HepG2 (cell line): Measurements from ENCODE around the gene MBLAC1. TPM values are rescaled to one million over a fixed set of nuclear protein-coding genes. Genes with fewer than 3 reads are reported as not detected.

Experiments used
- ATAC-seq: fragments of 200-7000 bp; cut with Tn5 transposase; 3 replicates; pipeline ENCODE4 v1.9.1; 2020; ENCODE audit warnings: mild to moderate bottlenecking, moderate library complexity
- BruUV-seq: library from RNA; stranded (reverse); fragments of 400-500 nt; replicated peaks from 2 replicates; lab custom pipeline; 2021; lab: Mats Ljungman, UMichigan
- CTCF ChIA-PET: fragments of 300-600 bp; formaldehyde crosslinking; extraction: SDS; loops from one replicate; lab custom pipeline; 2021; ENCODE audit warnings: low total read pairs, inconsistent platforms, low intra/inter-chr PET ratio; lab: Yijun Ruan, JAX
- POLR2A ChIA-PET: fragments of 350-600 bp; sonication (Branson Sonifier 250); formaldehyde crosslinking; loops from one replicate; lab custom pipeline; 2020; ENCODE audit warnings: antibody characterized with exemption, inconsistent platforms; lab: Yijun Ruan, JAX
- DNase-seq: peaks from one replicate; pipeline ENCODE4 v3.0.0-alpha.2; 2015; ENCODE audit warnings: low spot score
- FAIRE-seq: peaks from 3 replicates; lab custom pipeline; 2011; peaks lifted over from hg19 to GRCh38; lab: Jason Lieb, UNC
- H2AFZ ChIP-seq: one replicate; pipeline ENCODE4 v1.6.1; 2011; ENCODE audit warnings: low read length, inconsistent platforms
- H3K27ac ChIP-seq: fragments of 300-600 bp; 3 replicates; pipeline ENCODE4 v1.8.0; 2011; ENCODE audit warnings: mixed run types, mild to moderate bottlenecking, mixed read lengths, low read length, inconsistent platforms; ENCODE audit not compliant: insufficient read depth; ENCODE audit errors: extremely low read length
- H3K27me3 ChIP-seq, 2 experiments: fragments of 200-600 bp in 1 of 2; 2 replicates in 1 of 2; 3 replicates in 1 of 2; pipeline versions ENCODE4 v1.6.0 to v1.8.0; 2011; ENCODE audit warnings: low read length in 2 of 2, mild to moderate bottlenecking in 2 of 2, moderate library complexity in 2 of 2, inconsistent platforms in 1 of 2; ENCODE audit not compliant: insufficient read depth in 2 of 2, control insufficient read depth in 1 of 2
- H3K36me3 ChIP-seq, 2 experiments: fragments of 200-600 bp in 1 of 2; replicated peaks in 1 of 2; 2 replicates in 1 of 2; 3 replicates in 1 of 2; pipeline versions ENCODE4 v1.5.1 to v1.8.0; 2011; ENCODE audit warnings: low read length in 2 of 2, inconsistent platforms in 1 of 2; ENCODE audit not compliant: insufficient read depth in 2 of 2, control insufficient read depth in 1 of 2
- H3K4me1 ChIP-seq: 2 replicates; pipeline ENCODE4 v1.5.1; 2012; ENCODE audit warnings: low read length, inconsistent platforms; ENCODE audit not compliant: insufficient read depth
- H3K4me2 ChIP-seq: 2 replicates; pipeline ENCODE4 v1.6.0; 2011; ENCODE audit warnings: low read depth, low read length, inconsistent platforms
- H3K4me3 ChIP-seq, 3 experiments: fragments of 200-600 bp in 1 of 3; sonication (generic), shearing (Covaris generic) in 1 of 3; replicated peaks in 1 of 3; 2 replicates each; pipeline ENCODE4 v1.5.1; 2011 to 2016; ENCODE audit warnings: low read length in 3 of 3, inconsistent platforms in 2 of 3, low read depth in 2 of 3, mild to moderate bottlenecking in 2 of 3, control low read depth in 1 of 3, mixed read lengths in 1 of 3; ENCODE audit not compliant: insufficient read depth in 1 of 3
- H3K79me2 ChIP-seq: one replicate; pipeline ENCODE4 v1.6.1; 2011; ENCODE audit warnings: low read length, inconsistent platforms; ENCODE audit not compliant: insufficient read depth
- H3K9ac ChIP-seq: 2 replicates; pipeline ENCODE4 v1.6.0; 2011; ENCODE audit warnings: mild to moderate bottlenecking, low read depth, low read length, inconsistent platforms; ENCODE audit not compliant: insufficient read depth
- H3K9me3 ChIP-seq: 2 replicates; pipeline ENCODE4 v1.5.1; 2012; ENCODE audit warnings: mild to moderate bottlenecking, low read length
- H4K20me1 ChIP-seq: 2 replicates; pipeline ENCODE4 v1.6.0; 2011; ENCODE audit warnings: inconsistent platforms, mild to moderate bottlenecking, low read length, moderate library complexity; ENCODE audit not compliant: insufficient read depth
- AGO2 ChIP-seq: fragments of 200-400 bp; formaldehyde crosslinking; optimal IDR thresholded peaks from 2 replicates; pipeline ENCODE3; 2017; ENCODE audit warnings: mild to moderate bottlenecking, low read depth, low read length, moderate library complexity
- CREBL2 ChIP-seq: sonication (generic); formaldehyde crosslinking; IDR thresholded peaks from 2 replicates; pipeline ENCODE4 v1.8.1; 2023; ENCODE audit warnings: missing genetic modification reagents, mild to moderate bottlenecking, borderline replicate concordance
- PHF20 ChIP-seq: sonication (generic); formaldehyde crosslinking; IDR thresholded peaks from 2 replicates; pipeline ENCODE4 v1.5.0; 2020; ENCODE audit warnings: mild to moderate bottlenecking, missing genetic modification reagents
- POLR2A ChIP-seq, 2 experiments: IDR thresholded peaks; 2 replicates each; pipeline ENCODE4 v1.6.1; 2011; ENCODE audit warnings: low read depth in 2 of 2, low read length in 2 of 2, mild to moderate bottlenecking in 1 of 2, moderate library complexity in 1 of 2; ENCODE audit not compliant: insufficient read depth in 1 of 2
- PRDM15 ChIP-seq: sonication (generic); formaldehyde crosslinking; IDR thresholded peaks from 2 replicates; pipeline ENCODE4 v1.4.0; 2020; ENCODE audit warnings: missing genetic modification reagents
- RBFOX2 ChIP-seq: fragments of 200-400 bp; formaldehyde crosslinking; IDR thresholded peaks from 2 replicates; pipeline ENCODE4 v1.6.1; 2017; ENCODE audit warnings: low read depth, mild to moderate bottlenecking, low read length
- SAP130 ChIP-seq: IDR thresholded peaks from 2 replicates; pipeline ENCODE4 v1.6.1; 2016; ENCODE audit warnings: low read depth
- ZFP37 ChIP-seq: sonication (generic); formaldehyde crosslinking; IDR thresholded peaks from 2 replicates; pipeline ENCODE4 v1.4.0; 2020; ENCODE audit warnings: missing genetic modification reagents, borderline replicate concordance
- ZNF468 ChIP-seq: sonication (generic); formaldehyde crosslinking; IDR thresholded peaks from 2 replicates; pipeline ENCODE4 v1.8.0; 2022; ENCODE audit warnings: mild to moderate bottlenecking, moderate library complexity, missing genetic modification reagents
- ZNF552 ChIP-seq: sonication (generic); formaldehyde crosslinking; IDR thresholded peaks from 2 replicates; pipeline ENCODE4 v1.9.0; 2022; ENCODE audit warnings: missing genetic modification reagents, mild to moderate bottlenecking, borderline replicate concordance
- ZNF614 ChIP-seq: IDR thresholded peaks from 2 replicates; pipeline ENCODE4 v1.6.1; 2018; ENCODE audit warnings: missing biosample characterization, missing genetic modification reagents, inconsistent platforms, borderline replicate concordance
- ZNF687 ChIP-seq: sonication (generic); formaldehyde crosslinking; IDR thresholded peaks from 2 replicates; pipeline ENCODE4 v1.5.1; 2020; ENCODE audit warnings: mild to moderate bottlenecking, missing genetic modification reagents, moderate library complexity
- WGBS: methylation state at CpG from one replicate; pipeline ENCODE4 v1.1.6; 2017; ENCODE audit warnings: low lambda C conversion rate; 5-methylcytosine and 5-hydroxymethylcytosine counted together
- in situ Hi-C: cut with HindIII; loops from 2 replicates; pipeline ENCODE4 v1.10.0; 2017; ENCODE audit warnings: low pct_unique_long_range_greater_than_20kb; ENCODE audit not compliant: extremely low pct_ligation_motif_present
- intact Hi-C: fragments of 100-400 bp; cut with micrococcal nuclease; formaldehyde crosslinking; loops from one replicate; pipeline ENCODE4 v1.10.0; 2022; ENCODE audit not compliant: unreplicated experiment
- polyA plus RNA-seq, 8 experiments: library from polyadenylated mRNA; depleted of rRNA in 3 of 8; stranded (reverse) in 7 of 8; unstranded in 1 of 8; fragments of >200 nt; fragmentation: Illumina TruSeq in 4 of 8; extraction: Trizol in 4 of 8; gene quantifications; 2 replicates each; pipeline versions ENCODE4 v1.2.1 to v1.2.3, GENCODE V29; 2011 to 2016; ENCODE audit warnings: low read depth in 4 of 8, missing spikeins in 1 of 8, mixed read lengths in 1 of 8; ENCODE audit not compliant: insufficient read depth in 1 of 8
- total RNA-seq, 5 experiments: library from RNA; depleted of rRNA; stranded (reverse); fragments of >200 nt; fragmentation: Illumina TruSeq; extraction: Trizol; gene quantifications; 2 replicates each; pipeline ENCODE4 v1.2.3, GENCODE V29; 2016; ENCODE audit warnings: low read depth in 1 of 5

The MBLAC1 gene
- total and polyA plus RNA-seq, 2 of the 13 experiments (the other 11 are each of a cell fraction or from before 2014, with no cell fraction given): 0.79 to 2.1 TPM

GRCh38 chr7:100153708-100154535 is 27.2 kb downstream of the MBLAC1 start:
- CTCF ChIA-PET: no interaction called here
- H3K4me1 ChIP-seq: peaks cover 73% of the 10 kb centered on the region
- no peaks in the 10 kb centered on the region for H3K9me3 ChIP-seq
- ATAC-seq (no peak), FAIRE-seq (no peak), DNase-seq (no peak)
- TF ChIP-seq ZNF614 (no peak), ZNF687 (CRISPR knock-in tag) (peak; percentile 19; the same call in 1 of the 2 replicates), PRDM15 (peak; percentile 33; the same call in 1 of the 2 replicates), CREBL2 (CRISPR knock-in tag) (no peak), ZNF552 (CRISPR knock-in tag) (no peak), POLR2A (IDR thresholded peaks at IDR 0.05; ENCODE audit: insufficient read depth in 1 of 2, low read depth in 2 of 2, low read length in 2 of 2) (peak in 1 of 2 experiments; percentile 39; a peak in 2 of 4 replicates), ZFP37 (CRISPR knock-in tag) (no peak), PHF20 (no peak), RBFOX2 (peak; percentile 20), SAP130 (CRISPR knock-in tag) (peak; percentile 10; the same call in 1 of the 2 replicates), AGO2 (peak; percentile 61), ZNF468 (no peak)
- peaks cover 6 to 24% of the 10 kb centered on the region in 2 experiments for H3K36me3 ChIP-seq
- no peak overlapping the region for H3K4me2 ChIP-seq
- no peak overlapping the region for H2AFZ ChIP-seq
- H4K20me1 ChIP-seq: peaks cover 6% of the 10 kb centered on the region; the same call in 1 of the 2 replicates
- H3K27ac ChIP-seq: peak overlapping the region; percentile 23
- BruUV-seq: no TSS peak
- WGBS: 91% methylated on average over 16 of the region's 16 CpGs
- POLR2A ChIA-PET: no interaction called here
- H3K27me3 ChIP-seq: no peaks in the 10 kb centered on the region
- no peak overlapping the region for H3K9ac ChIP-seq
- intact Hi-C loops: no loop called here
- H3K4me3 ChIP-seq: no peak overlapping the region
- H3K79me2 ChIP-seq: peaks cover 15% of the 10 kb centered on the region
- in situ Hi-C loops: no loop called here
